Upper lobe of left lung (tissue), 4 donors: ENCODE results near the gene GBF1.

Experiments
- CTCF ChIP-seq, 6 experiments: fragments of 450-650 bp in 4 of 6; fragments of 200-600 bp in 2 of 6; sonication (generic) in 2 of 6; IDR thresholded peaks; one replicate each; pipeline ENCODE4 v1.5.1; 2016 to 2019; ENCODE audit warnings: antibody characterized with exemption in 6 of 6
- POLR2A ChIP-seq, 4 donors: fragments of 450-650 bp; IDR thresholded peaks; one replicate each; pipeline ENCODE4 v1.5.1; 2016 to 2017; ENCODE audit warnings: antibody characterized with exemption in 4 of 4, mild to moderate bottlenecking in 2 of 4

- no peak for TF ChIP-seq CTCF (IDR thresholded peaks at IDR 0.05)
- TF ChIP-seq POLR2A (IDR thresholded peaks at IDR 0.05), result no peak
Observed at GRCh38 chr10:102306006-102306405, 60.7 kb downstream of the GBF1 start.
